K562 (cell line): Measurements from ENCODE around the gene KCTD17. TPM values are rescaled to one million over a fixed set of nuclear protein-coding genes. Genes with fewer than 3 reads are reported as not detected.

Source experiments
- ATAC-seq: fragments of 200-7000 bp; cut with Tn5 transposase; 3 replicates; pipeline ENCODE4 v1.9.1; 2020; ENCODE audit warnings: moderate library complexity
- BruUV-seq: library from RNA; stranded (reverse); fragments of 400-500 nt; replicated peaks from 2 replicates; lab custom pipeline; 2021; lab: Mats Ljungman, UMichigan
- CTCF ChIA-PET: fragments of 300-600 bp; formaldehyde crosslinking; extraction: SDS; loops from one replicate; lab custom pipeline; 2021; ENCODE audit warnings: low intra/inter-chr PET ratio; lab: Yijun Ruan, JAX
- POLR2A ChIA-PET: fragments of 300-600, 350-650 bp; sonication (Branson Sonifier 250); formaldehyde crosslinking; extraction: SDS; loops from one replicate; lab custom pipeline; 2021; ENCODE audit warnings: antibody characterized with exemption, inconsistent platforms; lab: Yijun Ruan, JAX
- DNase-seq, 4 experiments: peaks; one replicate each; pipeline versions ENCODE4 v3.0.0 to v3.0.0-alpha.2; 2011 to 2018; ENCODE audit warnings: low spot score in 3 of 4, mixed read lengths in 3 of 4; ENCODE audit errors: extremely low read depth in 1 of 4
- FAIRE-seq: peaks from 2 replicates; lab custom pipeline; 2011; peaks lifted over from hg19 to GRCh38; lab: Jason Lieb, UNC
- H2AFZ ChIP-seq: 2 replicates; pipeline ENCODE4 v1.6.0; 2011; ENCODE audit warnings: low read depth, low read length, control low read depth, inconsistent platforms
- H3K27ac ChIP-seq: fragments of 200-600 bp; 3 replicates; pipeline ENCODE4 v1.8.0; 2011; ENCODE audit warnings: low read depth, mild to moderate bottlenecking, control low read depth, inconsistent platforms, low read length, moderate library complexity, mixed read lengths; ENCODE audit errors: extremely low read depth
- H3K27me3 ChIP-seq, 2 experiments: fragments of 300-600 bp in 1 of 2; 2 replicates in 1 of 2; 3 replicates in 1 of 2; pipeline versions ENCODE4 v1.6.0 to v1.8.0; 2011; ENCODE audit warnings: inconsistent platforms in 2 of 2, low read length in 2 of 2, mild to moderate bottlenecking in 1 of 2, mixed read lengths in 1 of 2, moderate library complexity in 1 of 2; ENCODE audit not compliant: control insufficient read depth in 2 of 2, insufficient read depth in 2 of 2
- H3K36me3 ChIP-seq: fragments of 300-600 bp; 3 replicates; pipeline ENCODE4 v1.8.0; 2011; ENCODE audit warnings: mild to moderate bottlenecking, low read length, inconsistent platforms; ENCODE audit not compliant: control insufficient read depth, insufficient read depth
- H3K4me1 ChIP-seq, 2 experiments: fragments of 200-600 bp in 1 of 2; replicated peaks in 1 of 2; 2 replicates in 1 of 2; 3 replicates in 1 of 2; pipeline versions ENCODE4 v1.5.1 to v1.8.0; 2011; ENCODE audit warnings: inconsistent platforms in 2 of 2, low read length in 2 of 2, mild to moderate bottlenecking in 1 of 2, mixed read lengths in 1 of 2, moderate library complexity in 1 of 2; ENCODE audit not compliant: control insufficient read depth in 2 of 2, insufficient read depth in 2 of 2
- H3K4me2 ChIP-seq: 2 replicates; pipeline ENCODE4 v1.6.1; 2011; ENCODE audit warnings: low read length, control low read depth, inconsistent platforms, mixed read lengths; ENCODE audit not compliant: insufficient read depth
- H3K4me3 ChIP-seq: fragments of 200-600 bp; sonication (generic), shearing (Covaris generic); 2 replicates; pipeline ENCODE4 v1.5.1; 2016; ENCODE audit warnings: control low read depth, inconsistent platforms
- H3K79me2 ChIP-seq: fragments of 200-600 bp; 3 replicates; pipeline ENCODE4 v1.8.0; 2011; ENCODE audit warnings: low read length, inconsistent platforms; ENCODE audit not compliant: control insufficient read depth, insufficient read depth
- H3K9ac ChIP-seq, 2 experiments: 2 replicates each; pipeline versions ENCODE4 v1.6.0 to v1.6.1; 2011; ENCODE audit warnings: low read depth in 2 of 2, low read length in 2 of 2, control low read depth in 1 of 2, inconsistent platforms in 1 of 2, mild to moderate bottlenecking in 1 of 2, mixed read lengths in 1 of 2; ENCODE audit not compliant: insufficient read depth in 1 of 2
- H3K9me1 ChIP-seq: one replicate; pipeline ENCODE4 v1.6.0; 2011; ENCODE audit warnings: inconsistent platforms, mild to moderate bottlenecking, low read length, moderate library complexity; ENCODE audit not compliant: control insufficient read depth, insufficient read depth
- H3K9me3 ChIP-seq: replicated peaks from 2 replicates; pipeline ENCODE4 v1.5.1; 2011; ENCODE audit warnings: low read depth, low read length, inconsistent platforms; ENCODE audit not compliant: control insufficient read depth, insufficient read depth
- H4K20me1 ChIP-seq: replicated peaks from 2 replicates; pipeline ENCODE4 v1.6.1; 2011; ENCODE audit warnings: low read length, inconsistent platforms, mixed read lengths; ENCODE audit not compliant: control insufficient read depth, insufficient read depth
- CHCHD3 ChIP-seq: fragments of 250-450 bp; sonication (Bioruptor Pico); IDR thresholded peaks from 2 replicates; pipeline ENCODE4 v2.1.2; 2022; ENCODE audit warnings: mild to moderate bottlenecking
- HLTF ChIP-seq: fragments of 450-650 bp; IDR thresholded peaks from 2 replicates; pipeline ENCODE4 v1.6.1; 2016
- KHSRP ChIP-seq: fragments of 450-650 bp; IDR thresholded peaks from 2 replicates; pipeline ENCODE4 v1.6.1; 2017
- NCOA6 ChIP-seq: fragments of 450-650 bp; IDR thresholded peaks from 2 replicates; pipeline ENCODE4 v1.6.1; 2017; ENCODE audit warnings: mild to moderate bottlenecking
- NFE2L1 ChIP-seq: fragments of 450-650 bp; IDR thresholded peaks from 2 replicates; pipeline ENCODE4 v1.6.1; 2016; ENCODE audit warnings: missing genetic modification characterization, low read depth, mild to moderate bottlenecking, missing compliant biosample characterization, moderate library complexity, borderline replicate concordance
- POLR2AphosphoS5 ChIP-seq: IDR thresholded peaks from 2 replicates; pipeline ENCODE4 v1.6.1; 2011; ENCODE audit warnings: mild to moderate bottlenecking, low read depth, low read length, moderate library complexity; ENCODE audit not compliant: control insufficient read depth, insufficient read depth
- SETDB1 ChIP-seq: IDR thresholded peaks from one replicate; pipeline ENCODE4 v1.6.1; 2012; ENCODE audit warnings: low read length, control low read depth, inconsistent platforms
- ZFP1 ChIP-seq: fragments of 450-650 bp; formaldehyde crosslinking; IDR thresholded peaks from 2 replicates; pipeline ENCODE4 v1.4.0; 2020; ENCODE audit warnings: mild to moderate bottlenecking, mixed read lengths
- ZNF24 ChIP-seq: fragments of 450-650 bp; IDR thresholded peaks from 2 replicates; pipeline ENCODE4 v1.6.1; 2016
- ZNF280B ChIP-seq: fragments of 250-450 bp; sonication (Bioruptor Pico); IDR thresholded peaks from 2 replicates; pipeline ENCODE4 v1.5.1; 2021; ENCODE audit warnings: mild to moderate bottlenecking
- WGBS: fragments of 100-300 bp; shearing (Covaris generic); methylation state at CpG from one replicate; pipeline ENCODE4 v1.1.6; 2016; ENCODE audit warnings: low coverage, mixed read lengths; ENCODE audit not compliant: insufficient coverage; ENCODE audit errors: missing lambda C conversion rate; 5-methylcytosine and 5-hydroxymethylcytosine counted together
- in situ Hi-C: fragments of 300-500 bp; cut with MboI; formaldehyde crosslinking; loops from 4 replicates; pipeline ENCODE4 v1.15.0; 2018; ENCODE audit warnings: inconsistent platforms, mixed read lengths
- intact Hi-C: fragments of 100-400 bp; cut with micrococcal nuclease; formaldehyde crosslinking; loops from 2 replicates; pipeline ENCODE4 v1.14.2; 2022
- polyA plus RNA-seq, 8 experiments: library from polyadenylated mRNA; depleted of rRNA in 4 of 8; stranded (reverse) in 5 of 8; unstranded in 3 of 8; fragments of >200 nt; fragmentation: Nextera tagmentation in 2 of 8; fragmentation: Illumina TruSeq in 1 of 8; extraction: Ambion mirVana in 2 of 8; extraction: Trizol in 1 of 8; gene quantifications; 2 replicates each; pipeline versions ENCODE4 v1.2.1 to v1.2.3, GENCODE V29; 2011 to 2014; ENCODE audit warnings: inconsistent platforms in 1 of 8, missing spikeins in 1 of 8
- total RNA-seq, 7 experiments: library from RNA; depleted of rRNA in 6 of 7; stranded (reverse); fragments of >200 nt in 6 of 7; fragmentation: Illumina TruSeq in 2 of 7; extraction: Trizol in 2 of 7; gene quantifications; 2 replicates each; pipeline versions ENCODE4 v1.2.1 to v1.2.3, GENCODE V29; 2011 to 2021; ENCODE audit warnings: low replicate concordance in 1 of 7

Gene KCTD17
- total and polyA plus RNA-seq, 9 of the 15 experiments (the other 6 are each of a cell fraction or from before 2014, with no cell fraction given), result 0.22 to 0.90 (median 0.49) TPM; not detected in 2

GRCh38 chr22:37070744-37071143, 19.2 kb downstream of the KCTD17 start:
- Histone ChIP-seq H3K79me2 (no peaks in the 10 kb centered on the region), H2AFZ (no peak overlapping the region), H3K9me3 (no peaks in the 10 kb centered on the region; the same call in 1 of the 2 replicates), H3K27ac (no peak overlapping the region), H3K4me1 (no peaks in the 10 kb centered on the region), H3K27me3 (peaks cover 0 to 41% of the 10 kb centered on the region in 2 experiments; a peak in 4 of 5 replicates), H3K36me3 (no peaks in the 10 kb centered on the region), H3K9me1 (no peaks in the 10 kb centered on the region), H3K9ac (no peak overlapping the region), H3K4me3 (no peak overlapping the region), H3K4me2 (no peak overlapping the region), H4K20me1 (no peaks in the 10 kb centered on the region)
- CTCF ChIA-PET, result no interaction called here
- intact Hi-C loops (no loop called here), in situ Hi-C loops (no loop called here)
- ATAC-seq (no peak), FAIRE-seq (no peak), DNase-seq (no peak)
- TF ChIP-seq ZNF24 (no peak), POLR2AphosphoS5 (no peak), CHCHD3 (CRISPR knock-in tag) (no peak), ZNF280B (no peak), NFE2L1 (tag) (no peak), SETDB1 (no peak), HLTF (no peak), KHSRP (no peak), NCOA6 (no peak), ZFP1 (CRISPR knock-in tag) (no peak)
- BruUV-seq, result no TSS peak
- WGBS, result 10% methylated on average over 2 of the region's 9 CpGs
- POLR2A ChIA-PET, result interaction anchor here (0.6 kb wide), 1 partner anchor 10 kb away, joined by 3 read pairs; no protein-coding TSS in a partner anchor
